ENCODE data around the gene MUC22. TPM values are rescaled to one million over a fixed set of nuclear protein-coding genes. Genes with fewer than 3 reads are reported as not detected.
"Not testable (repeated sequence)": the region's sequence is repeated elsewhere in the genome, so short reads cannot be mapped to it uniquely, and the experiment has no call there.

MUC22 gene
- total and polyA plus RNA-seq, 2 experiments from 2014 or later: 0.03 TPM; not detected in 1

DNA sequence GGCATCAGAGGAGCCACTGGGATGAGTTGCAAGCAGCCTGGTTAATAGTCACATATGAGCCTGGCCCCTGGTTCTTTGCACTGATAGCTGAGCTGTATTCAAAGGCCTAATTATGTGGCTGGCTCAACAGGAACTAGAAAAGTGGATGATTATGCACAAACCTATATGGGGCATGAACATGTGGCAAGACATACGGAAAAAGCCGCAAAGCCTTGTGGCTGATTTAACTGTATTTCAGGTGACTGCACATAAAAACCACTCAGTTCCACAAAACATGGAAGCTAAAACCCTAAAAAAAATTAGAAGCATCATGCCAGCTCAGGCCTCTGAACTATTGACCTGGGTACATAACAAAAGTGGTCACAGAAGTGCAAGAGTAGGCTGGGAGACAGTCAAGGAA lies 13.0 kb upstream of the MUC22 start:
- Histone ChIP-seq H3K27ac (no peak overlapping the region), H3K27me3 (no peaks in the 10 kb centered on the region), H3K9me2 (replicated peaks; ENCODE audit: insufficient read depth) (no peaks in the 10 kb centered on the region), H3K79me2 (no peaks in the 10 kb centered on the region), H3K36me3 (replicated peaks; ENCODE audit: insufficient read depth, low read depth) (no peaks in the 10 kb centered on the region), H3K4me3 (no peak overlapping the region), H3K4me2 (no peak overlapping the region), H2AFZ (no peak overlapping the region), H4K20me1 (ENCODE audit: insufficient read depth, poor library complexity, severe bottlenecking) (no peaks in the 10 kb centered on the region), H3K4me1 (ENCODE audit: insufficient read depth) (no peaks in the 10 kb centered on the region), H3K9me3 (ENCODE audit: low read depth) (no peaks in the 10 kb centered on the region)
- TF ChIP-seq, protein P1, sequence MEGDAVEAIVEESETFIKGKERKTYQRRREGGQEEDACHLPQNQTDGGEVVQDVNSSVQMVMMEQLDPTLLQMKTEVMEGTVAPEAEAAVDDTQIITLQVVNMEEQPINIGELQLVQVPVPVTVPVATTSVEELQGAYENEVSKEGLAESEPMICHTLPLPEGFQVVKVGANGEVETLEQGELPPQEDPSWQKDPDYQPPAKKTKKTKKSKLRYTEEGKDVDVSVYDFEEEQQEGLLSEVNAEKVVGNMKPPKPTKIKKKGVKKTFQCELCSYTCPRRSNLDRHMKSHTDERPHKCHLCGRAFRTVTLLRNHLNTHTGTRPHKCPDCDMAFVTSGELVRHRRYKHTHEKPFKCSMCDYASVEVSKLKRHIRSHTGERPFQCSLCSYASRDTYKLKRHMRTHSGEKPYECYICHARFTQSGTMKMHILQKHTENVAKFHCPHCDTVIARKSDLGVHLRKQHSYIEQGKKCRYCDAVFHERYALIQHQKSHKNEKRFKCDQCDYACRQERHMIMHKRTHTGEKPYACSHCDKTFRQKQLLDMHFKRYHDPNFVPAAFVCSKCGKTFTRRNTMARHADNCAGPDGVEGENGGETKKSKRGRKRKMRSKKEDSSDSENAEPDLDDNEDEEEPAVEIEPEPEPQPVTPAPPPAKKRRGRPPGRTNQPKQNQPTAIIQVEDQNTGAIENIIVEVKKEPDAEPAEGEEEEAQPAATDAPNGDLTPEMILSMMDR (IDR thresholded peaks at IDR 0.05; ENCODE audit: poor library complexity): no peak
- no peak for TF ChIP-seq EZH2 (IDR thresholded peaks at IDR 0.05; ENCODE audit: borderline replicate concordance)
- no peak for TF ChIP-seq EZH2phosphoT487 (IDR thresholded peaks at IDR 0.05; ENCODE audit: low read depth, severe bottlenecking, unreplicated experiment)
- no peak for DNase-seq (ENCODE audit: low spot score)
- WGBS (ENCODE audit: low lambda C conversion rate, missing lambda C conversion rate): 94% methylated on average over 2 of the region's 2 CpGs

DNA sequence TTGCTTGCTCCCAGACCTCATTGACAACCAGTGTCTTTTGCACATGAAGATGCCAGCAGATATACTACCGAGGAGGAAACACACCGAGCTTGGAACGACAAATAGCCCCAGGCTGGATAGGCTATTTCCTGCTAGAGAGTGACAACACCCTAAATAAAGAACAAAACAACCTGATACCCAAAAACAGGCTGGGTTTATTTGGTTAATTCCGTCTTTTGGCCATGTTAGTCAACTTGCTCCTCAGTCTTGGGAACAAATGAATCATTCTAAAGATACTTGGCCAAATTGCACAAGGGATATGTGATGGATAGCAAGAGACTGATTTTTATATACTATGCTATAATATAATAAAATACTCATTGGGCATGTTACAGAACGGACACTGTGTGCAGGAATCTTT lies 11.5 kb upstream of the MUC22 start:
- Histone ChIP-seq H3K79me2 (no peaks in the 10 kb centered on the region), H3K4me3 (no peak overlapping the region), H3K9me3 (ENCODE audit: low read depth) (no peaks in the 10 kb centered on the region), H3K9me2 (replicated peaks; ENCODE audit: insufficient read depth) (no peaks in the 10 kb centered on the region), H3K27me3 (no peaks in the 10 kb centered on the region), H2AFZ (no peak overlapping the region), H3K27ac (no peak overlapping the region), H3K4me2 (no peak overlapping the region), H3K36me3 (replicated peaks; ENCODE audit: insufficient read depth, low read depth) (no peaks in the 10 kb centered on the region), H4K20me1 (ENCODE audit: insufficient read depth, poor library complexity, severe bottlenecking) (no peaks in the 10 kb centered on the region), H3K4me1 (ENCODE audit: insufficient read depth) (no peaks in the 10 kb centered on the region)
- DNase-seq (ENCODE audit: low spot score): no peak
- WGBS (ENCODE audit: low lambda C conversion rate, missing lambda C conversion rate): 62% methylated on average over 5 of the region's 5 CpGs
- no peak for TF ChIP-seq EZH2 (IDR thresholded peaks at IDR 0.05; ENCODE audit: borderline replicate concordance)
- no peak for TF ChIP-seq EZH2phosphoT487 (IDR thresholded peaks at IDR 0.05; ENCODE audit: low read depth, severe bottlenecking, unreplicated experiment)

DNA sequence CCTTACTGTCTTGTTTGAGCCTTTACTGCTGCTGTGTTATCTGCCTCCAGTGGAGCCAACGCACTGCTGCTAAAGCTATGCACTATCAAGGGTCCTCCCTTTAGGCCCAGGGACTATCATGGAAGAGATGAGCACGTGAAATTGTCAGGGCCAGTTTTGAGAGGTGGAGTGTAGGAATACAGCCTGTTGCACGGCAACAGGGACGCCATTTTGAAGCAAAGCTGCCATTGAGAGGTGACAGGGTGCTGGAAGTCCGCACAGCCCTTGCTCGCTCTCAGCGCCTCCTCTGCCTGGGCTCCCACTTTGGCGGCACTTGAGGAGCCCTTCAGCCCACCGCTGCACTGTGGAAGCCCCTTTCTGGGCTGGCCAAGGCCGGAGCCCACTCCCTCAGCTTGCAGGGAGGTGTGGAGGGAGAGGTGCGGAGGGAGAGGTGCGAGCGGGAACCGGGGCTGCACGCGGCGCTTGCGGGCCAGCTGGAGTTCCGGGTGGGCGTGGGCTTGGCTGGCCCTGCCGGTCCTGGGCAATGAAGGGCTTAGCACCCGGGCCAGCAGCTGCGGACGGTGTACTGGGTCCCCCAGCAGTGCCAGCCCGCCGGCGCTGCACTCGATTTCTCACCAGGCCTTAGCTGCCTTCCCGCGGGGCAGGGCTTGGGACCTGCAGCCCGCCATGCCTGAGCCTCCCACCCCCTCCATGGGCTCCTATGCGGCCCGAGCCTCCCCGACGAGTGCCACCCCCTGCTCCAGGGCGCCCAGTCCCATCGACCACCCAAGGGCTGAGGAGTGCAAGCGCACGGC lies 10.0 kb upstream of the MUC22 start:
- WGBS (ENCODE audit: low lambda C conversion rate, missing lambda C conversion rate): 91% methylated on average over 21 of the region's 39 CpGs
- not testable (repeated sequence) for H3K4me3 ChIP-seq; H3K27ac ChIP-seq; H3K4me1 ChIP-seq (ENCODE audit: insufficient read depth); DNase-seq (ENCODE audit: low spot score); H3K9me3 ChIP-seq (ENCODE audit: low read depth); H4K20me1 ChIP-seq (ENCODE audit: insufficient read depth, poor library complexity, severe bottlenecking); H3K36me3 ChIP-seq (replicated peaks; ENCODE audit: insufficient read depth, low read depth); H3K4me2 ChIP-seq; H3K9me2 ChIP-seq (replicated peaks; ENCODE audit: insufficient read depth); H3K79me2 ChIP-seq; H3K27me3 ChIP-seq; H2AFZ ChIP-seq

DNA sequence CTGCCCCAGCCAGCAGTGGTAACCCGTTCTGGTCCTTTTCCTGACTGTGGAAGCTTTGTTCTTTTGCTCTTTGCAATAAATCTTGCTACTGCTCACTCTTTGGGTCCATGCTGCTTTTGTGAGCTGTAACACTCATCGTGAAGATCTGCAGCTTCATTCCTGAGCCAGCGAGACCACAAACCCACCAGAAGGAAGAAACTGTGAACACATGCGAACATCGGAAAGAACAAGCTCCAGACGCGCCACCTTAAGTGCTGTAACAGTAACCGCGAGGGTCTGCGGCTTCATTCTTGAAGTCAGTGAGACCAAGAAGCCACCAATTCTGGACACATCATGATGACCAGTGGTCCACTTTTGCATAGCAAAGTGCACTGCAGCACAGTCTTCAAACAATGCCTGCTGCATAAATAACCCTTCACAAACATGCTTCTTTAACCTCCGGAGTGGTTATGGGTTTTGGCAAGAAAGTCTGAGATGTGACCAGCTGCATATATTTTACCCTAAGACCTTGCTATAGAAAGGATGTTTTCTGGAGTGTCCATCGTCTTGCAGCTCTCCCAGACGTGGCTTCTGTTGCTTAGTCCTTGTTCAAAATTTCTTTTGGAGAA lies 8.9 kb upstream of the MUC22 start:
- Histone ChIP-seq H3K4me1 (ENCODE audit: insufficient read depth) (no peaks in the 10 kb centered on the region), H3K79me2 (no peaks in the 10 kb centered on the region), H3K4me2 (no peak overlapping the region), H3K36me3 (replicated peaks; ENCODE audit: insufficient read depth, low read depth) (no peaks in the 10 kb centered on the region), H3K9me2 (replicated peaks; ENCODE audit: insufficient read depth) (no peaks in the 10 kb centered on the region), H2AFZ (no peak overlapping the region), H3K4me3 (no peak overlapping the region), H4K20me1 (ENCODE audit: insufficient read depth, poor library complexity, severe bottlenecking) (no peaks in the 10 kb centered on the region), H3K27me3 (no peaks in the 10 kb centered on the region), H3K27ac (no peak overlapping the region), H3K9me3 (ENCODE audit: low read depth) (no peaks in the 10 kb centered on the region)
- 81% methylated on average over 13 of the region's 13 CpGs for WGBS (ENCODE audit: low lambda C conversion rate, missing lambda C conversion rate)
- no peak for DNase-seq (ENCODE audit: low spot score)
- TF ChIP-seq EZH2phosphoT487 (IDR thresholded peaks at IDR 0.05; ENCODE audit: low read depth, severe bottlenecking, unreplicated experiment): no peak
- TF ChIP-seq, protein P1 (IDR thresholded peaks at IDR 0.05; ENCODE audit: poor library complexity): no peak
